GM03348 (cell line): ENCODE measurements around the gene MEF2A.
"Not testable (repeated sequence)": the region's sequence is repeated elsewhere in the genome, so short reads cannot be mapped to it uniquely, and the experiment has no call there.

ENCODE experiments used
- DNase-seq: peaks from one replicate; pipeline ENCODE4 v3.0.0; 2012; ENCODE audit warnings: low spot score

MEF2A gene

GRCh38 chr15:99645951-99646350, 80.2 kb downstream of the MEF2A start:
- DNase-seq, result no peak

- peak; percentile 63 for DNase-seq
These were observed 85.4 kb downstream of the MEF2A start for GRCh38 chr15:99651023-99651807.

DNA sequence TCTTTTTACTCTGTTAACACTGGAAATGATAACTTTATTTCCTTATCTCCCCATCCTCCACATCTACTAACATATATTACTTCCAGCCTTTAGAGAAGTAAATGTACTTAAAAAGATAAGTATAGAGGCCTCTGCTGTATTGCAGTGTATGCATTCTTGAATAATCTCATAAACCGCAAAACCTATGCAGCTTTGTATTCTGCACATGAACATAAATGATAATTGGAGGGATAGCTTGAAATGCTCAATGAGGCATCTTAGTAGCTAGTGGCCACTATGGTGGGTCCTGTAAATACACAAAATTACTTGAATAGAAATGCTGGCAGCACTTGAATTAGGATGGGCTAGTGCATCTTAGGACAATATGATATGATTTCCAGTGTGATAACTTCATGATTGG, 90.4 kb downstream of the MEF2A start:
- DNase-seq, result no peak

- no peak for DNase-seq
These were observed 92.2 kb downstream of the MEF2A start for GRCh38 chr15:99657996-99658395.

DNA sequence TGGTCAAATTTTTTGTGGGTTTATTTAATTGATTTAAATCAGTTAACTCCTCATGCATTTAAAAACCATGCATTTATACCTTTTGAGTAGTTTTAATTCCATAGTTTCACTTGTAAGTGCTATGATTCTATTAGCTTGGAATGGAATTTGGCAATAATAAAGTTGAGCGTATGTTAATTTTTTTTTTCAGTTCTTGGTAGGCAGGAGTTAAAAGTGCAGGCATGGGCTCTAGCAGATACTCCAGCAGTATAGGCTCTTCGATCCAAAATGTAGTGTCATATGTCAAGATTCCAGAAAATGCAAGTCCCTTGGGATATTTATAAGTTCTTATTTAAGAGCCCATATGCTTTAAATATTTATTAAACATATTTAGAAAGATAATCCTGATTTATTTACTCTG, 97.1 kb downstream of the MEF2A start:
- DNase-seq, result no peak

DNA sequence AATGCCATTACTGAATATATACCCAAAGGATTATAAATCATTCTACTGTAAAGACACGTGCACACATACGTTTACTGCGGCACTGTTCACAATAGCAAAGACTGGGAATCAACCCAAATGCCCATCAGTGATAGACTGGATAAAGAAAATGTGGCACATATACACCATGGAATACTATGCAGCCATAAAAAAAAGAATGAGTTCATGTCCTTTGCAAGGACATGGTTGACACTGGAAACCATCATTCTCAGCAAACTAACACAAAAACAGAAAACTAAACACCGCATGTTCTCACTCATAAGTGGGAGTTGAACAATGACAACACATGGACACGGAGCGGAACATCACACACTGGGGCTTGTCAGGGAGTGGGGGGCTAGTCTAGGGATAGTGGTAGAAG, 100.3 kb downstream of the MEF2A start:
- not testable (repeated sequence) for DNase-seq

- DNase-seq, result no peak
These were observed 102.9 kb downstream of the MEF2A start for GRCh38 chr15:99668533-99669182.

DNA sequence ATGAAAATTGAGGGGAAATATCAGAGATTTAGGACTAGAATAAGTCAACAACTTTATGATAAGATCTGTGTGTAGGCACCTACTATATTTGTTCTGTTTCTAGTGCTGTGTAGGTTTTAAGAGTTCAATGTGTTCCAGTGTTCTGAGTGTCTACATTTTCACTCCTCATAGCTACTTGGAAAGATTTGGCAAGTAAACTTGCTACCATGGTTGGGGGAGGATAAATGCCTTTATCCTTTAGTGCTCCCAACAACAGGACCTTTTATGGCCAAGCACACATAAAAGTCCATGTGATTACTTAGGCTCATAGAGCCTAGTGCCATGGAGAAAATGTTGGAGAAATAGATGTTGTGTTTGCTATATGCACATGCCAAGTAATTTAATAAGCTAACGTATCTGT, 103.5 kb downstream of the MEF2A start:
- DNase-seq, result no peak

- no peak for DNase-seq
These were observed 106.3 kb downstream of the MEF2A start for GRCh38 chr15:99671926-99672635.

DNA sequence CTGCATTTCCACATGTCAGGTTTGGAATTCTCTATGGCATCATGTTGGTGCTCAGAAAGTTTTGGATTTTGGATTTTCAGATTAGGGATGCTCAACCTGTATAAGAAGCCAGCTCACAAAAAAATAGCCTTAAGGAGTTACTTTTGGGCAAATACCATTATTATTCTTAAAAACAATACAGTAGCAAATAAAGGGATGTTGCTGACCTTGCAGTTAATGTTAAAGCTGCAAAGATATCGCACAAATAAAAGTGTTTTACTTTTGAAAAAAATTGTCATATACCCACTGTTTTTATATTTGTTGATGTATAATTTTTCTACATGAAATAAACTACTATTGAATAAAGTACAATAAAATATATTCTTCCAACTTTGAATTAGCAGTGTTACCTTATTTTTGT, 107.3 kb downstream of the MEF2A start:
- no peak for DNase-seq

DNA sequence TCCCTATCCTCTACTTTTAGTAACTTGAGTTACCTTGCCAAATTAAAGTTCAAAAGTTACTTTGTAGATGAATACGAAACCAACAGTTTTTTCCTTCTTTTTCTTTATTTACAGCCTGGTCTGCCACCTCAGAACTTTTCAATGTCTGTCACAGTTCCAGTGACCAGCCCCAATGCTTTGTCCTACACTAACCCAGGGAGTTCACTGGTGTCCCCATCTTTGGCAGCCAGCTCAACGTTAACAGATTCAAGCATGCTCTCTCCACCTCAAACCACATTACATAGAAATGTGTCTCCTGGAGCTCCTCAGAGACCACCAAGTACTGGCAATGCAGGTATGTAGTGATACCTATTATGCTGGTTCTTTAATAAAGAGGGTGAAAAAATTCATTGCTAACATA, 108.5 kb downstream of the MEF2A start:
- DNase-seq, result no peak

DNA sequence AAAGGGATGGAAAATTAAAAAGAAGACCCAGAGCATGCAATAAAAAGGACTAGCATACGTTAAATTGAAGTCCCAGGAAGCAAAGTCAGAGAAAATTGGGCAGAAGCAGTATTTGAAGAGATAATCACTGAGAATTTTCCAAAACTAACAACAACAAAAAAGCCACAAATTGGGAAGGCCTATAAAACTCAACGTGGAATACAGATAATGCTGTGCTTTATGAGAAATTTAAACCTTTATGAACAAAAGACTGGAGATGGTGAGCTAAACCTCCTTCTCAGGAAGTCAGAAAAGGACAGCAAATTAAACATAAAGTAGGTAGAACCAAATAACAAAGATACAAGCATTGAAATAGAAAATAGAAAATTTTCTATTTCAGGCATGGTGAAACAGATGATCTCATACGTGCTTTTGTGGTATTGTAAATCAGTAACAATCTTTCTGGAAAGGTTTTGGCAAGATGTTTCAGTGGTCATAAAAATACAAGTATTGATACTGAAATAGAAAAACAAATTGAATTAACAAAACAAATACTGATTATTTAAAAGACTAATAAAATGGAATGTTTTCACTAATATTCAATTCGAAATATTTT, 111.9 kb downstream of the MEF2A start:
- DNase-seq, result no peak

DNA sequence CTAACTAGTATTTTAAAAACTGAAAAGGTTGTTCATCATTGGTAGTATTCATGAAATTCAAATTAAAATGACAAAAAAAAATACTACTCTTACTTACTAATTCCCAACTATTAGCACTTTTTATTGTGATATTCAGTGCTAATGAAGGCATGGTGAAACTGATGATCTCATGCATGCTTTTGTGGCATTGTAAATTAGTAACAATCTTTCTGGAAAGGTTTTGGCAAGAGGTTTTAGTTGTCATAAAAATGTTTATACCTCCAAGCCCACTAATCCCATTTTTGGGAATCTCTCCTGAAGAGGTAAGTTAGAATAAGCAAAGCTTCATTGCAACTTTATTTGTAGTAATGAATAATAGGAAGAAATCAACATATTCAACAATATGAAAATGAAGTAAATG, 114.5 kb downstream of the MEF2A start:
- DNase-seq, result no peak

DNA sequence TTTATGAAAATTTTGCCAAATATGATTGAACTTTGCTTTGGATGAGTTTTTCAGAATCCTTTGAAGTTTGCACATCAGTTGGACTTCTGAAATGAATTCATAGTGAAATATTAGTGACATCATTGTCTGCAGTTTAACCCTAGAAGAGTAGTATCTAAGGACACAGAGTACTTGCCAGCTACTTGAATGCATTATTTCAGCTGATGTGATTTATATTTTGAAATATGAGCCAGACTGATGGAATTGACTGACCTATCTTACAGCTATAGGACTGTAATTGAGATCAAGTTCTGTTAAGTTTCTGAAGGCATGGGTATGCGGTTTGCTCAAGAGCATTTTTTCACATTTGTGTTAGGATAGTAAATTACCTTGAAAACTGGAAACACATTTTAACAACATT, 116.2 kb downstream of the MEF2A start:
- DNase-seq, result no peak

GRCh38 chr15:99682455-99682854, 116.7 kb downstream of the MEF2A start:
- DNase-seq, result peak; percentile 43

GRCh38 chr15:99683000-99683670, 117.4 kb downstream of the MEF2A start:
- peak; percentile 33 for DNase-seq

DNA sequence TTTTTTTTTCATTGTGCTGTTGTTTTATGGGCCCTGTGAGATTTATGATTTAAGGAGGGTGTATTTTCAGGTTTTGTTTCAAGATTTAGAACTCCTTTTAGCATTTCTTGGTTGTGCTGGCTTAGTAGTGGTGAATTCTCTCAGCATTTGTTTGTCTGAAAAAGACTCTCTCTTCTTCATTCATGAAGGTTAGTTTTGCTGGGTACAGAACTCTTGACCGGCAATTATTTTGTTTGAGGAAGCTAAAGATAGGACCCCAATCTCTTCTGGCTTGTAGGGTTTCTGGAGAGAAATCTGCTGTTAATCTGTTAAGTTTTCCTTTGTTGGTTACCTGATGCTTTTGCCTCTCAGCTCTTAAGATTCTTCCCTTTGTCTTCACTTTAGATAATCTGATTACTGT, 120.5 kb downstream of the MEF2A start:
- DNase-seq, result no peak

- no peak for DNase-seq
These were observed 127.0 kb downstream of the MEF2A start for GRCh38 chr15:99692825-99693224.

- DNase-seq, result no peak
These were observed 130.3 kb downstream of the MEF2A start for GRCh38 chr15:99696096-99696495.

- DNase-seq, result no peak
These were observed 137.3 kb downstream of the MEF2A start for GRCh38 chr15:99702895-99703602.

GRCh38 chr15:99703603-99704443, 138.0 kb downstream of the MEF2A start:
- peak; percentile 73 for DNase-seq
